ENCODE data around the gene PTPRU.
A peak's percentile ranks its signal among the peaks of the same experiment; 100 is the strongest.

Gene PTPRU

DNA sequence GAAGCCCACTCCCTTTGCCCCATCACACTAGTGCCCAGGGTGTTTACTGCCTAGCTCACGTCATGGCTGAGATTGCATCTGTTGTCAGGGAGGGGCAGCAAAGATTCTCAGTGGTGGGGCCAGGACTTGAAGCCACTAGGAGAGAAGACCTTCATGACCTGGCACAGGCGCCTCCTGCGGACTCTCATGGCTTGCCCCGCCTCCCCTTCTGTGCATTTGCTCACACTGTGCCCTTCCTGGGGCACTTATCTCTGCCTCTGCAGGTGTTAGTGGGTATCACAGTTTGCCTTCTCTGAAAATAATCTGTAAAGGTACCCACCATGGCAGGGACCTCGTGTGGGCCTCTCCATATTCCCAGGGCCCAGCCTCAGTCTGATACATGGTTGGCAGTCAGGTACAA is 20.1 kb downstream of the PTPRU start:
- Histone ChIP-seq H3K27ac (ENCODE audit: extremely low read depth, low read depth, low read length) (no peak overlapping the region), H3K4me1 (ENCODE audit: control insufficient read depth, insufficient read depth, low read length) (peaks cover 9% of the 10 kb centered on the region), H3K36me3 (ENCODE audit: control insufficient read depth in 2 of 2, insufficient read depth in 1 of 2, low read length in 2 of 2) (peaks cover 0 to 28% of the 10 kb centered on the region in 2 experiments; a peak in 2 of 3 replicates), H3K4me3 (ENCODE audit: low read depth, low read length) (no peak overlapping the region), H3K9me3 (ENCODE audit: control insufficient read depth, insufficient read depth, low read depth, low read length) (no peaks in the 10 kb centered on the region)
- POLR2A ChIA-PET = no interaction called here
- CTCF ChIA-PET = interaction anchor here (0.6 kb wide), 1 partner anchor 986 kb away, joined by 3 read pairs; no protein-coding TSS in a partner anchor
- TF ChIP-seq GLI4 (tag by site-specific recombination; IDR thresholded peaks at IDR 0.05) (no peak), GLIS1 (tag by site-specific recombination; IDR thresholded peaks at IDR 0.05) (peak; percentile 82), ZNF510 (tag by site-specific recombination; IDR thresholded peaks at IDR 0.05; ENCODE audit: insufficient replicate concordance) (no peak), ZNF302 (tag by site-specific recombination; IDR thresholded peaks at IDR 0.05; ENCODE audit: low read depth) (no peak), EGR2 (tag by site-specific recombination; IDR thresholded peaks at IDR 0.05; ENCODE audit: low read depth) (no peak), ZNF341 (tag by site-specific recombination; IDR thresholded peaks at IDR 0.05; ENCODE audit: low read depth) (0 out of 2 replicates have a peak, but pooled peaks have one; percentile 9), ZNF211 (tag by site-specific recombination; IDR thresholded peaks at IDR 0.05; ENCODE audit: low read depth) (no peak), ZNF639 (tag by site-specific recombination; IDR thresholded peaks at IDR 0.05) (no peak), SCRT1 (tag by site-specific recombination; IDR thresholded peaks at IDR 0.05; ENCODE audit: borderline replicate concordance) (no peak), ZNF404 (tag by site-specific recombination; IDR thresholded peaks at IDR 0.05) (no peak), ZBTB21 (tag by site-specific recombination; IDR thresholded peaks at IDR 0.05) (no peak), ZIC2 (tag by site-specific recombination; IDR thresholded peaks at IDR 0.05) (peak; percentile 96), ZNF514 (tag by site-specific recombination; IDR thresholded peaks at IDR 0.05) (no peak)
- TF ChIP-seq, protein P1, sequence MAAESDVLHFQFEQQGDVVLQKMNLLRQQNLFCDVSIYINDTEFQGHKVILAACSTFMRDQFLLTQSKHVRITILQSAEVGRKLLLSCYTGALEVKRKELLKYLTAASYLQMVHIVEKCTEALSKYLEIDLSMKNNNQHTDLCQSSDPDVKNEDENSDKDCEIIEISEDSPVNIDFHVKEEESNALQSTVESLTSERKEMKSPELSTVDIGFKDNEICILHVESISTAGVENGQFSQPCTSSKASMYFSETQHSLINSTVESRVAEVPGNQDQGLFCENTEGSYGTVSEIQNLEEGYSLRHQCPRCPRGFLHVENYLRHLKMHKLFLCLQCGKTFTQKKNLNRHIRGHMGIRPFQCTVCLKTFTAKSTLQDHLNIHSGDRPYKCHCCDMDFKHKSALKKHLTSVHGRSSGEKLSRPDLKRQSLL (tag by site-specific recombination; IDR thresholded peaks at IDR 0.05) = no peak
- TF ChIP-seq, protein P2, sequence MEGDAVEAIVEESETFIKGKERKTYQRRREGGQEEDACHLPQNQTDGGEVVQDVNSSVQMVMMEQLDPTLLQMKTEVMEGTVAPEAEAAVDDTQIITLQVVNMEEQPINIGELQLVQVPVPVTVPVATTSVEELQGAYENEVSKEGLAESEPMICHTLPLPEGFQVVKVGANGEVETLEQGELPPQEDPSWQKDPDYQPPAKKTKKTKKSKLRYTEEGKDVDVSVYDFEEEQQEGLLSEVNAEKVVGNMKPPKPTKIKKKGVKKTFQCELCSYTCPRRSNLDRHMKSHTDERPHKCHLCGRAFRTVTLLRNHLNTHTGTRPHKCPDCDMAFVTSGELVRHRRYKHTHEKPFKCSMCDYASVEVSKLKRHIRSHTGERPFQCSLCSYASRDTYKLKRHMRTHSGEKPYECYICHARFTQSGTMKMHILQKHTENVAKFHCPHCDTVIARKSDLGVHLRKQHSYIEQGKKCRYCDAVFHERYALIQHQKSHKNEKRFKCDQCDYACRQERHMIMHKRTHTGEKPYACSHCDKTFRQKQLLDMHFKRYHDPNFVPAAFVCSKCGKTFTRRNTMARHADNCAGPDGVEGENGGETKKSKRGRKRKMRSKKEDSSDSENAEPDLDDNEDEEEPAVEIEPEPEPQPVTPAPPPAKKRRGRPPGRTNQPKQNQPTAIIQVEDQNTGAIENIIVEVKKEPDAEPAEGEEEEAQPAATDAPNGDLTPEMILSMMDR (tag by site-specific recombination; IDR thresholded peaks at IDR 0.05) = 0 out of 2 replicates have a peak, but pooled peaks have one; percentile 6
- TF ChIP-seq, protein P3, sequence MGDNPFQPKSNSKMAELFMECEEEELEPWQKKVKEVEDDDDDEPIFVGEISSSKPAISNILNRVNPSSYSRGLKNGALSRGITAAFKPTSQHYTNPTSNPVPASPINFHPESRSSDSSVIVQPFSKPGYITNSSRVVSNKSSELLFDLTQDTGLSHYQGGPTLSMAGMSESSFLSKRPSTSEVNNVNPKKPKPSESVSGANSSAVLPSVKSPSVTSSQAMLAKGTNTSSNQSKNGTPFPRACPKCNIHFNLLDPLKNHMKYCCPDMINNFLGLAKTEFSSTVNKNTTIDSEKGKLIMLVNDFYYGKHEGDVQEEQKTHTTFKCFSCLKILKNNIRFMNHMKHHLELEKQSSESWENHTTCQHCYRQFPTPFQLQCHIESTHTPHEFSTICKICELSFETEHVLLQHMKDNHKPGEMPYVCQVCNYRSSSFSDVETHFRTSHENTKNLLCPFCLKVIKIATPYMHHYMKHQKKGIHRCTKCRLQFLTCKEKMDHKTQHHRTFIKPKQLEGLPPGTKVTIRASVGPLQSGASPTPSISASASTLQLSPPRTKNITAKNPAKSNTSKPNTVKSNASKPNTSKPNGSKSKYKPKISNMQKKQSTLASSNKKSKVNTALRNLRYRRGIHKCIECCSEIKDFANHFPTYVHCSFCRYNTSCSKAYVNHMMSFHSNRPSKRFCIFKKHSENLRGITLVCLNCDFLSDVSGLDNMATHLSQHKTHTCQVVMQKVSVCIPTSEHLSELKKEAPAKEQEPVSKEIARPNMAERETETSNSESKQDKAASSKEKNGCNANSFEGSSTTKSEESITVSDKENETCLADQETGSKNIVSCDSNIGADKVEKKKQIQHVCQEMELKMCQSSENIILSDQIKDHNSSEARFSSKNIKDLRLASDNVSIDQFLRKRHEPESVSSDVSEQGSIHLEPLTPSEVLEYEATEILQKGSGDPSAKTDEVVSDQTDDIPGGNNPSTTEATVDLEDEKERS (tag by site-specific recombination; IDR thresholded peaks at IDR 0.05) = no peak

- Histone ChIP-seq H3K27ac (ENCODE audit: extremely low read depth, low read depth, low read length) (no peak overlapping the region), H3K4me1 (ENCODE audit: control insufficient read depth, insufficient read depth, low read length) (peaks cover 9% of the 10 kb centered on the region), H3K9me3 (ENCODE audit: control insufficient read depth, insufficient read depth, low read depth, low read length) (no peaks in the 10 kb centered on the region), H3K36me3 (ENCODE audit: control insufficient read depth in 2 of 2, insufficient read depth in 1 of 2, low read length in 2 of 2) (peaks cover 0 to 31% of the 10 kb centered on the region in 2 experiments; a peak in 2 of 3 replicates), H3K4me3 (ENCODE audit: low read depth, low read length) (no peak overlapping the region)
- ChIA-PET POLR2A (interaction anchor here (0.6 to 1.4 kb wide), 4 partner anchors 18 to 745 kb away, joined by 3 to 5 read pairs (median 3); partner anchors contain the start of gene PTPRU), CTCF (interaction anchor here (0.6 to 1.0 kb wide), 4 partner anchors 17 to 985 kb away, joined by 3 read pairs; no protein-coding TSS in a partner anchor)
- TF ChIP-seq ZNF157 (tag by site-specific recombination; IDR thresholded peaks at IDR 0.05) (no peak), ZNF24 (tag by site-specific recombination; IDR thresholded peaks at IDR 0.05) (no peak), ZBTB8A (tag by site-specific recombination; IDR thresholded peaks at IDR 0.05) (peak; percentile 55), WT1 (tag by site-specific recombination; IDR thresholded peaks at IDR 0.05) (peak; percentile 76), SP3 (tag by site-specific recombination; IDR thresholded peaks at IDR 0.05) (no peak), HOXA7 (CRISPR knock-in tag; IDR thresholded peaks at IDR 0.05; ENCODE audit: borderline replicate concordance) (no peak), ZNF366 (tag by site-specific recombination; conservative IDR thresholded peaks at IDR 0.05) (peak; percentile 77), ZNF214 (tag by site-specific recombination; IDR thresholded peaks at IDR 0.05; ENCODE audit: borderline replicate concordance) (no peak)
- TF ChIP-seq, protein P2 (tag by site-specific recombination; IDR thresholded peaks at IDR 0.05) = no peak
Measured at GRCh38 chr1:29256979-29257804, 20.9 kb downstream of the PTPRU start.
